DND-41 (cell line): ENCODE results near the gene CALCA.

Experiments used
- ATAC-seq: fragments of 200-7000 bp; cut with Tn5 transposase; 3 replicates; pipeline ENCODE4 v1.9.1; 2021; ENCODE audit warnings: low read depth; ENCODE audit not compliant: insufficient read depth
- DNase-seq: peaks from one replicate; pipeline ENCODE4 v3.0.0-alpha.2; 2020
- H2AFZ ChIP-seq: 2 replicates; pipeline ENCODE4 v1.6.0; 2012; ENCODE audit warnings: low read depth, low read length
- H3K27ac ChIP-seq: 2 replicates; pipeline ENCODE4 v1.5.1; 2012; ENCODE audit warnings: low read length, inconsistent platforms
- H3K27me3 ChIP-seq: fragments of 200-600 bp; sonication (generic); 2 replicates; pipeline ENCODE4 v1.6.0; 2012; ENCODE audit warnings: low read length, mild to moderate bottlenecking, inconsistent platforms; ENCODE audit not compliant: insufficient read depth, poor library complexity
- H3K36me3 ChIP-seq: 2 replicates; pipeline ENCODE4 v1.5.1; 2012; ENCODE audit warnings: low read length, inconsistent platforms; ENCODE audit not compliant: insufficient read depth
- H3K4me1 ChIP-seq: 2 replicates; pipeline ENCODE4 v1.5.1; 2012; ENCODE audit warnings: mild to moderate bottlenecking, low read length; ENCODE audit not compliant: insufficient read depth
- H3K4me2 ChIP-seq: 2 replicates; pipeline ENCODE4 v1.6.0; 2012; ENCODE audit warnings: mild to moderate bottlenecking, moderate library complexity, low read length, inconsistent platforms; ENCODE audit not compliant: insufficient read depth
- H3K4me3 ChIP-seq, 2 experiments: fragments of 200-600 bp in 1 of 2; shearing (Covaris generic) in 1 of 2; 2 replicates each; pipeline ENCODE4 v1.5.1; 2012 to 2016; ENCODE audit warnings: inconsistent platforms in 2 of 2, low read length in 2 of 2, mild to moderate bottlenecking in 2 of 2, low read depth in 1 of 2, moderate library complexity in 1 of 2
- H3K79me2 ChIP-seq: 2 replicates; pipeline ENCODE4 v1.6.0; 2012; ENCODE audit warnings: low read length, inconsistent platforms; ENCODE audit not compliant: insufficient read depth
- H3K9ac ChIP-seq: 2 replicates; pipeline ENCODE4 v1.6.0; 2012; ENCODE audit warnings: low read depth, mild to moderate bottlenecking, inconsistent platforms, low read length, moderate library complexity
- H3K9me3 ChIP-seq: 2 replicates; pipeline ENCODE4 v1.5.1; 2012; ENCODE audit warnings: low read length, moderate library complexity, mild to moderate bottlenecking, inconsistent platforms; ENCODE audit not compliant: insufficient read depth, severe bottlenecking
- H4K20me1 ChIP-seq: 2 replicates; pipeline ENCODE4 v1.6.0; 2012; ENCODE audit warnings: low read length; ENCODE audit not compliant: insufficient read depth
- CTCF ChIP-seq: IDR thresholded peaks from 2 replicates; pipeline ENCODE4 v1.5.1; 2012; ENCODE audit warnings: borderline replicate concordance, low read length, moderate library complexity, mild to moderate bottlenecking; ENCODE audit not compliant: poor library complexity, severe bottlenecking; ENCODE audit errors: extremely low read depth
- EZH2 ChIP-seq: IDR thresholded peaks from 3 replicates; pipeline ENCODE4 v1.6.1; 2012; ENCODE audit warnings: borderline replicate concordance, low read depth, mild to moderate bottlenecking, moderate library complexity, low read length, inconsistent platforms; ENCODE audit not compliant: severe bottlenecking

CALCA gene

GRCh38 chr11:14980854-14981253 lies 8.7 kb upstream of the CALCA start:
- Histone ChIP-seq H4K20me1 (no peaks in the 10 kb centered on the region), H3K9me3 (no peaks in the 10 kb centered on the region), H3K36me3 (no peaks in the 10 kb centered on the region), H3K27me3 (peaks cover 8% of the 10 kb centered on the region), H2AFZ (no peak overlapping the region), H3K79me2 (no peaks in the 10 kb centered on the region), H3K4me1 (no peaks in the 10 kb centered on the region), H3K4me2 (no peak overlapping the region), H3K9ac (no peak overlapping the region), H3K4me3 (no peak overlapping the region), H3K27ac (no peak overlapping the region)
- TF ChIP-seq CTCF, result no peak
- TF ChIP-seq EZH2, result no peak
- DNase-seq (no peak), ATAC-seq (no peak)

GRCh38 chr11:14977101-14977880 lies 5.1 kb upstream of the CALCA start:
- DNase-seq (no peak), ATAC-seq (no peak)
- no peak overlapping the region for H3K4me3 ChIP-seq
- no peak overlapping the region for H3K9ac ChIP-seq
- H4K20me1 ChIP-seq, result no peaks in the 10 kb centered on the region; the same call in 1 of the 2 replicates
- TF ChIP-seq EZH2, result no peak
- TF ChIP-seq CTCF, result no peak
- H2AFZ ChIP-seq, result no peak overlapping the region
- no peak overlapping the region for H3K27ac ChIP-seq
- H3K9me3 ChIP-seq, result no peaks in the 10 kb centered on the region
- no peaks in the 10 kb centered on the region for H3K4me1 ChIP-seq
- no peaks in the 10 kb centered on the region for H3K36me3 ChIP-seq
- H3K79me2 ChIP-seq, result no peaks in the 10 kb centered on the region
- no peak overlapping the region for H3K4me2 ChIP-seq
- H3K27me3 ChIP-seq, result peaks cover 17% of the 10 kb centered on the region

- no peaks in the 10 kb centered on the region for H3K36me3 ChIP-seq
- no peaks in the 10 kb centered on the region for H3K9me3 ChIP-seq
- H2AFZ ChIP-seq, result no peak overlapping the region
- no peak overlapping the region for H3K9ac ChIP-seq
- H3K79me2 ChIP-seq, result no peaks in the 10 kb centered on the region
- H3K27ac ChIP-seq, result no peak overlapping the region
- no peaks in the 10 kb centered on the region; the same call in 1 of the 2 replicates for H4K20me1 ChIP-seq
- no peak overlapping the region for H3K4me3 ChIP-seq
- H3K27me3 ChIP-seq, result peaks cover 13% of the 10 kb centered on the region
- H3K4me1 ChIP-seq, result no peaks in the 10 kb centered on the region
- TF ChIP-seq EZH2, result no peak
- TF ChIP-seq CTCF, result no peak
- H3K4me2 ChIP-seq, result no peak overlapping the region
- ATAC-seq (no peak), DNase-seq (no peak)
Observed at GRCh38 chr11:14975252-14975587, 3.1 kb upstream of the CALCA start.
